IMR-90 (cell line): Measurements from ENCODE around the gene ABCC8. TPM values are rescaled to one million over a fixed set of nuclear protein-coding genes. Genes with fewer than 3 reads are reported as not detected.

Experiments
- ATAC-seq: fragments of 200-7000 bp; cut with Tn5 transposase; 2 replicates; pipeline ENCODE4 v1.9.1; 2020; ENCODE audit warnings: low read depth, mild to moderate bottlenecking, moderate library complexity
- BruUV-seq: library from RNA; stranded (reverse); fragments of 400-500 nt; replicated peaks from 2 replicates; lab custom pipeline; 2021; lab: Mats Ljungman, UMichigan
- CTCF ChIA-PET: fragments of 300-600 bp; formaldehyde crosslinking; extraction: SDS; loops from one replicate; lab custom pipeline; 2021; ENCODE audit warnings: antibody characterized with exemption; lab: Yijun Ruan, JAX
- POLR2A ChIA-PET: fragments of 300-600 bp; sonication (Branson Sonifier 250); formaldehyde crosslinking; loops from one replicate; lab custom pipeline; 2022; ENCODE audit warnings: antibody characterized with exemption; ENCODE audit not compliant: unreplicated experiment; lab: Charles Lee
- DNase-seq: peaks from one replicate; pipeline ENCODE4 v3.0.0; 2013
- H2AFZ ChIP-seq: replicated peaks from 2 replicates; pipeline ENCODE3; 2013; ENCODE audit warnings: low read length, mild to moderate bottlenecking; ENCODE audit not compliant: poor library complexity
- H2AK5ac ChIP-seq: 2 replicates; pipeline ENCODE4 v1.6.1; 2013; ENCODE audit warnings: low read depth, low read length, inconsistent platforms
- H2AK9ac ChIP-seq: replicated peaks from 2 replicates; pipeline ENCODE3; 2013; ENCODE audit warnings: mild to moderate bottlenecking, low read depth, low read length, moderate library complexity; ENCODE audit not compliant: poor library complexity
- H2BK120ac ChIP-seq: 2 replicates; pipeline ENCODE4 v1.6.1; 2013; ENCODE audit warnings: low read depth, low read length, inconsistent platforms
- H2BK15ac ChIP-seq: 3 replicates; pipeline ENCODE4 v1.6.1; 2013; ENCODE audit warnings: low read depth, low read length, inconsistent platforms
- H2BK20ac ChIP-seq: 2 replicates; pipeline ENCODE4 v1.6.1; 2013; ENCODE audit warnings: low read depth, mild to moderate bottlenecking, inconsistent platforms, low read length, moderate library complexity
- H2BK5ac ChIP-seq: 2 replicates; pipeline ENCODE4 v1.6.1; 2013; ENCODE audit warnings: mild to moderate bottlenecking, low read depth, low read length, inconsistent platforms; ENCODE audit not compliant: poor library complexity, severe bottlenecking
- H3K14ac ChIP-seq: replicated peaks from 2 replicates; pipeline ENCODE4 v1.6.1; 2013; ENCODE audit warnings: low read depth, low read length, inconsistent platforms
- H3K18ac ChIP-seq: 2 replicates; pipeline ENCODE4 v1.6.1; 2013; ENCODE audit warnings: low read depth, low read length, control low read depth
- H3K23ac ChIP-seq: 2 replicates; pipeline ENCODE4 v1.6.1; 2013; ENCODE audit warnings: low read depth, low read length, inconsistent platforms
- H3K27ac ChIP-seq: 2 replicates; pipeline ENCODE4 v1.5.1; 2013; ENCODE audit warnings: mild to moderate bottlenecking, control low read depth, low read length; ENCODE audit not compliant: insufficient read depth
- H3K27me3 ChIP-seq: 2 replicates; pipeline ENCODE4 v1.6.1; 2013; ENCODE audit warnings: low read length; ENCODE audit not compliant: control insufficient read depth, insufficient read depth
- H3K36me3 ChIP-seq: 2 replicates; pipeline ENCODE4 v1.6.1; 2013; ENCODE audit warnings: low read length, mixed read lengths; ENCODE audit not compliant: control insufficient read depth, insufficient read depth
- H3K4ac ChIP-seq: 2 replicates; pipeline ENCODE4 v1.6.1; 2013; ENCODE audit warnings: low read depth, low read length, inconsistent platforms
- H3K4me1 ChIP-seq: 2 replicates; pipeline ENCODE4 v1.6.1; 2013; ENCODE audit warnings: low read length, mixed read lengths; ENCODE audit not compliant: control insufficient read depth, insufficient read depth
- H3K4me2 ChIP-seq: 2 replicates; pipeline ENCODE4 v1.6.1; 2013; ENCODE audit warnings: low read depth, mild to moderate bottlenecking, control low read depth, low read length, moderate library complexity
- H3K4me3 ChIP-seq: 2 replicates; pipeline ENCODE4 v1.5.1; 2013; ENCODE audit warnings: low read depth, mild to moderate bottlenecking, control low read depth, low read length, moderate library complexity; ENCODE audit not compliant: insufficient read depth
- H3K56ac ChIP-seq: 2 replicates; pipeline ENCODE4 v1.6.1; 2013; ENCODE audit warnings: low read length, inconsistent platforms; ENCODE audit not compliant: insufficient read depth; ENCODE audit errors: extremely low read depth
- H3K79me1 ChIP-seq, 2 experiments: 2 replicates each; pipeline ENCODE4 v1.6.1; 2013; ENCODE audit warnings: low read length in 2 of 2, inconsistent platforms in 1 of 2, low read depth in 1 of 2
- H3K9ac ChIP-seq: 2 replicates; pipeline ENCODE4 v1.6.1; 2013; ENCODE audit warnings: low read depth, low read length, control low read depth
- H3K9me1 ChIP-seq: 2 replicates; pipeline ENCODE4 v1.6.1; 2013; ENCODE audit warnings: low read length, inconsistent platforms; ENCODE audit not compliant: insufficient read depth
- H3K9me3 ChIP-seq: 2 replicates; pipeline ENCODE4 v1.6.1; 2013; ENCODE audit warnings: low read length; ENCODE audit not compliant: control insufficient read depth, insufficient read depth
- H4K20me1 ChIP-seq: 2 replicates; pipeline ENCODE4 v1.6.1; 2013; ENCODE audit warnings: low read length, inconsistent platforms; ENCODE audit not compliant: insufficient read depth
- H4K5ac ChIP-seq: 2 replicates; pipeline ENCODE4 v1.6.1; 2013; ENCODE audit warnings: mild to moderate bottlenecking, low read depth, low read length, control low read depth
- H4K8ac ChIP-seq, 2 experiments: 2 replicates each; pipeline ENCODE4 v1.6.1; 2013; ENCODE audit warnings: low read depth in 2 of 2, low read length in 2 of 2, control low read depth in 1 of 2, inconsistent platforms in 1 of 2
- H4K91ac ChIP-seq: 2 replicates; pipeline ENCODE4 v1.6.1; 2013; ENCODE audit warnings: low read depth, low read length, inconsistent platforms; ENCODE audit not compliant: insufficient read depth
- BHLHE40 ChIP-seq: fragments of 150-350 bp; IDR thresholded peaks from 2 replicates; pipeline ENCODE4 v1.6.1; 2016; ENCODE audit warnings: mild to moderate bottlenecking, low read depth, low read length
- CEBPB ChIP-seq: IDR thresholded peaks from 2 replicates; pipeline ENCODE4 v1.6.1; 2012; ENCODE audit warnings: low read depth, low read length, improper control_type of control experiment
- CHD1 ChIP-seq: IDR thresholded peaks from 2 replicates; pipeline ENCODE4 v1.6.1; 2012; ENCODE audit warnings: low read depth, low read length, improper control_type of control experiment
- CTCF ChIP-seq: conservative IDR thresholded peaks from 2 replicates; pipeline ENCODE4 v1.5.1; 2012; ENCODE audit warnings: mild to moderate bottlenecking, low read depth, low read length, improper control_type of control experiment
- ELK1 ChIP-seq: fragments of 150-350 bp; IDR thresholded peaks from 2 replicates; pipeline ENCODE4 v1.6.1; 2016; ENCODE audit warnings: low read depth, mild to moderate bottlenecking, low read length, moderate library complexity, borderline replicate concordance
- FOS ChIP-seq: fragments of 150-350 bp; IDR thresholded peaks from 2 replicates; pipeline ENCODE4 v1.6.1; 2016; ENCODE audit warnings: low read depth, low read length
- MAZ ChIP-seq: IDR thresholded peaks from 2 replicates; pipeline ENCODE4 v1.6.1; 2012; ENCODE audit warnings: low read depth, mild to moderate bottlenecking, low read length, improper control_type of control experiment, moderate library complexity, borderline replicate concordance
- MXI1 ChIP-seq: IDR thresholded peaks from 2 replicates; pipeline ENCODE4 v1.6.1; 2012; ENCODE audit warnings: low read depth, mild to moderate bottlenecking, low read length, moderate library complexity, borderline replicate concordance
- NFE2L2 ChIP-seq: fragments of 150-350 bp; IDR thresholded peaks from 2 replicates; pipeline ENCODE4 v1.6.1; 2016; ENCODE audit warnings: low read depth, mild to moderate bottlenecking, low read length
- POLR2A ChIP-seq: IDR thresholded peaks from 2 replicates; pipeline ENCODE4 v1.6.1; 2012; ENCODE audit warnings: mild to moderate bottlenecking, low read depth, low read length
- RAD21 ChIP-seq: IDR thresholded peaks from 2 replicates; pipeline ENCODE4 v1.6.1; 2012; ENCODE audit warnings: low read length, improper control_type of control experiment
- RFX5 ChIP-seq: IDR thresholded peaks from 2 replicates; pipeline ENCODE4 v1.8.0; 2012; ENCODE audit warnings: low read depth, mild to moderate bottlenecking, low read length, moderate library complexity
- SMC3 ChIP-seq: fragments of 150-350 bp; IDR thresholded peaks from 2 replicates; pipeline ENCODE4 v1.6.1; 2016; ENCODE audit warnings: low read depth, mild to moderate bottlenecking, antibody characterized with exemption, low read length, moderate library complexity
- USF2 ChIP-seq: fragments of 150-350 bp; IDR thresholded peaks from 2 replicates; pipeline ENCODE4 v1.6.1; 2017; ENCODE audit warnings: mild to moderate bottlenecking, antibody characterized with exemption, low read length, low read depth
- whole genome bisulfite sequencing, 2 experiments: methylation state at CpG; one replicate each; pipeline versions ENCODE4 v1.1.5 to v1.1.7; 2013; ENCODE audit warnings: missing lambda C conversion rate in 2 of 2; ENCODE audit not compliant: insufficient read length in 1 of 2; ENCODE audit errors: extremely low coverage in 2 of 2; 5-methylcytosine and 5-hydroxymethylcytosine counted together
- dilution Hi-C: fragments of 300-500 bp; cut with HindIII; formaldehyde crosslinking; loops from one replicate; pipeline ENCODE4 v1.14.3; 2018; ENCODE audit warnings: low sequenced_read_pairs; ENCODE audit not compliant: unreplicated experiment
- in situ Hi-C: fragments of 300-500 bp; cut with MboI; formaldehyde crosslinking; loops from 3 replicates; pipeline ENCODE4 v1.14.3; 2019; ENCODE audit warnings: low sequenced_read_pairs, inconsistent platforms, mixed read lengths
- intact Hi-C: fragments of 100-400 bp; cut with micrococcal nuclease; formaldehyde crosslinking; loops from 2 replicates; pipeline ENCODE4 v1.10.0; 2022
- polyA plus RNA-seq, 3 experiments: library from polyadenylated mRNA; depleted of rRNA; stranded (reverse); fragments of >200 nt; gene quantifications; 2 replicates each; pipeline ENCODE4 v1.2.3, GENCODE V29; 2012; ENCODE audit warnings: low replicate concordance in 1 of 3
- total RNA-seq: library from RNA; depleted of rRNA; stranded (reverse); fragments of >200 nt; gene quantifications from 2 replicates; pipeline ENCODE4 v1.2.3, GENCODE V29; 2012

ABCC8 gene
- total and polyA plus RNA-seq, 2 of the 4 experiments (the other 2 are of a cell fraction) = not detected

- in situ Hi-C loops (no loop called here), dilution Hi-C loops (no loop called here), intact Hi-C loops (no loop called here)
- 80% methylated on average over 1 of the region's 3 CpGs; no CpG with 5 or more reads in 1 of the 2 experiments for whole genome bisulfite sequencing, 2 experiments
- Histone ChIP-seq H2AK5ac (no peak overlapping the region), H3K27me3 (peaks cover 16% of the 10 kb centered on the region), H3K14ac (no peak overlapping the region), H3K9me1 (no peaks in the 10 kb centered on the region), H3K18ac (no peak overlapping the region), H2BK5ac (no peak overlapping the region), H3K4me1 (no peaks in the 10 kb centered on the region), H4K8ac (no peak overlapping the region), H2BK20ac (no peak overlapping the region), H3K23ac (no peak overlapping the region), H4K20me1 (no peaks in the 10 kb centered on the region), H3K27ac (no peak overlapping the region), H3K4me3 (no peak overlapping the region), H3K4me2 (no peak overlapping the region), H3K9me3 (no peaks in the 10 kb centered on the region), H3K36me3 (no peaks in the 10 kb centered on the region), H2BK15ac (no peak overlapping the region), H3K56ac (no peak overlapping the region), H3K9ac (no peak overlapping the region), H4K91ac (no peak overlapping the region), H3K79me1 (no peaks in the 10 kb centered on the region), H2AK9ac (no peak overlapping the region), H2BK120ac (no peak overlapping the region), H3K4ac (no peak overlapping the region), H2AFZ (no peak overlapping the region), H4K5ac (no peak overlapping the region)
- DNase-seq (no peak), ATAC-seq (no peak)
- POLR2A ChIA-PET = no interaction called here
- TF ChIP-seq BHLHE40 = no peak
- TF ChIP-seq FOS = no peak
- TF ChIP-seq MXI1 = no peak
- TF ChIP-seq CHD1 = no peak
- TF ChIP-seq RFX5 = no peak
- TF ChIP-seq ELK1 = no peak
- TF ChIP-seq RAD21 = no peak
- TF ChIP-seq POLR2A = no peak
- no peak for TF ChIP-seq MAZ
- no peak for TF ChIP-seq CEBPB
- no peak for TF ChIP-seq USF2
- TF ChIP-seq CTCF = no peak
- TF ChIP-seq SMC3 = no peak
- no peak for TF ChIP-seq NFE2L2
- BruUV-seq = no TSS peak
- CTCF ChIA-PET = no interaction called here
These were observed 39.3 kb downstream of the ABCC8 start for GRCh38 chr11:17437366-17437765.
